ENCODE data around the gene UQCC5.

UQCC5 gene

DNA sequence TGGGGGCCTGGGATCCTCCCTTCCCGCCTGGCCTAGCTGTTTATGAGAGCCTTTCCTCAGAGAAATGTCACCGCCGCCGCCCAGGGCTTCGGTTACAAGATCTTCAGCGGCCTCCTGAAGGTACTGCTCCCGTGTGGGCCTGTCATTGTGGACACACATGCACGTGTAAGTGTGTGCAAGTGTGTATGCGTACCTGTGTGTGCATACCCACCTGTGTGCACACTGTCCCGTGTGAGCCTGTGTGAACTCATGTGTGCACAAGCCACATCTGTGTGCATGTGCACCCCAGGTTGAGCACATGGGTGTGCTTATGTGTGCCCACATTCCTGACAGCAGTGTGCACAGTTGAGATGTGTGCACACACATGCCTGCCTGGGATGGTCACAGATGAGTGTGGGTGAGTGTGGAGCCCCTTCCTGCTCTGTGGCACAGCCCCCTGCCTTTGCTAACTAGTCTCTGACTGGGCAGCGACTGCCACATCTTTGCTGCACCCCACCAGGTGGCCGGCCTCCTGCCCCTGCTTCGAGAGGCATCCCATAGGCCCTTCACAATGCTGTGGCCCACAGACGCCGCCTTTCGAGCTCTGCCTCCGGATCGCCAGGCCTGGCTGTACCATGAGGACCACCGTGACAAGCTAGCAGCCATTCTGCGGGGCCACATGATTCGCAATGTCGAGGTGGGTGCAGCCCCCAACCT, 16.8 kb upstream of the UQCC5 start:
- DNase-seq (ENCODE audit: low read depth in 1 of 2, low spot score in 1 of 2): no peak
- no peak overlapping the region for H3K4me3 ChIP-seq (replicated peaks; ENCODE audit: insufficient read depth, low read length)
- H3K27me3 ChIP-seq (ENCODE audit: insufficient read depth, poor library complexity, severe bottlenecking): no peaks in the 10 kb centered on the region

DNA sequence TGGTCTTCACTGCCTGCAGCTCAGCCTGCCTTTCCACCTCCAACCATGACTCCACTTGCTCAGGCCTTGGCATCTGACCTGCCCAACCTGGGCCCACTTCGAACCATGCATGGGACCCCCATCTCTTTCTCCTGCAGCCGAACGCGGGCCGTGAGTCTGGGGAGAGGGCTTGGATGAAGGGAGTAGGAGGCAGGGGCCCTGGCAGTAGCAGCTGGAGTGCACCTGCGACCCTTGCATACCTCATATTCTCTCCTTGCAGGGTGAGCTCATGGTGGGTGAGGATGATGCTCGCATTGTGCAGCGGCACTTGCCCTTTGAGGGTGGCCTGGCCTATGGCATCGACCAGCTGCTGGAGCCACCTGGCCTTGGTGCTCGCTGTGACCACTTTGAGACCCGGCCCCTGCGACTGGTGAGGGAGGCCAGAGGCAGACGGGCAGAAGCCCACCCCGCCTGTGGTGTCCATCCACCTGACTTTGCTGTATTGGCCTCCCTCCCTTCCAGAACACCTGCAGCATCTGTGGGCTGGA, 16.2 kb upstream of the UQCC5 start:
- DNase-seq (ENCODE audit: low read depth in 1 of 2, low spot score in 1 of 2): no peak
- H3K4me3 ChIP-seq (replicated peaks; ENCODE audit: insufficient read depth, low read length): no peak overlapping the region
- no peak overlapping the region for H3K27ac ChIP-seq (replicated peaks)
- TF ChIP-seq SPI1 (IDR thresholded peaks at IDR 0.05; ENCODE audit: borderline replicate concordance, low read depth) (no peak), GABPA (IDR thresholded peaks at IDR 0.05; ENCODE audit: low read depth) (no peak), POLR2AphosphoS5 (IDR thresholded peaks at IDR 0.05; ENCODE audit: low read depth) (no peak)
- TF ChIP-seq, protein P1, sequence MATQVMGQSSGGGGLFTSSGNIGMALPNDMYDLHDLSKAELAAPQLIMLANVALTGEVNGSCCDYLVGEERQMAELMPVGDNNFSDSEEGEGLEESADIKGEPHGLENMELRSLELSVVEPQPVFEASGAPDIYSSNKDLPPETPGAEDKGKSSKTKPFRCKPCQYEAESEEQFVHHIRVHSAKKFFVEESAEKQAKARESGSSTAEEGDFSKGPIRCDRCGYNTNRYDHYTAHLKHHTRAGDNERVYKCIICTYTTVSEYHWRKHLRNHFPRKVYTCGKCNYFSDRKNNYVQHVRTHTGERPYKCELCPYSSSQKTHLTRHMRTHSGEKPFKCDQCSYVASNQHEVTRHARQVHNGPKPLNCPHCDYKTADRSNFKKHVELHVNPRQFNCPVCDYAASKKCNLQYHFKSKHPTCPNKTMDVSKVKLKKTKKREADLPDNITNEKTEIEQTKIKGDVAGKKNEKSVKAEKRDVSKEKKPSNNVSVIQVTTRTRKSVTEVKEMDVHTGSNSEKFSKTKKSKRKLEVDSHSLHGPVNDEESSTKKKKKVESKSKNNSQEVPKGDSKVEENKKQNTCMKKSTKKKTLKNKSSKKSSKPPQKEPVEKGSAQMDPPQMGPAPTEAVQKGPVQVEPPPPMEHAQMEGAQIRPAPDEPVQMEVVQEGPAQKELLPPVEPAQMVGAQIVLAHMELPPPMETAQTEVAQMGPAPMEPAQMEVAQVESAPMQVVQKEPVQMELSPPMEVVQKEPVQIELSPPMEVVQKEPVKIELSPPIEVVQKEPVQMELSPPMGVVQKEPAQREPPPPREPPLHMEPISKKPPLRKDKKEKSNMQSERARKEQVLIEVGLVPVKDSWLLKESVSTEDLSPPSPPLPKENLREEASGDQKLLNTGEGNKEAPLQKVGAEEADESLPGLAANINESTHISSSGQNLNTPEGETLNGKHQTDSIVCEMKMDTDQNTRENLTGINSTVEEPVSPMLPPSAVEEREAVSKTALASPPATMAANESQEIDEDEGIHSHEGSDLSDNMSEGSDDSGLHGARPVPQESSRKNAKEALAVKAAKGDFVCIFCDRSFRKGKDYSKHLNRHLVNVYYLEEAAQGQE (IDR thresholded peaks at IDR 0.05; ENCODE audit: insufficient replicate concordance, low read depth): no peak
- TF ChIP-seq, protein P2, sequence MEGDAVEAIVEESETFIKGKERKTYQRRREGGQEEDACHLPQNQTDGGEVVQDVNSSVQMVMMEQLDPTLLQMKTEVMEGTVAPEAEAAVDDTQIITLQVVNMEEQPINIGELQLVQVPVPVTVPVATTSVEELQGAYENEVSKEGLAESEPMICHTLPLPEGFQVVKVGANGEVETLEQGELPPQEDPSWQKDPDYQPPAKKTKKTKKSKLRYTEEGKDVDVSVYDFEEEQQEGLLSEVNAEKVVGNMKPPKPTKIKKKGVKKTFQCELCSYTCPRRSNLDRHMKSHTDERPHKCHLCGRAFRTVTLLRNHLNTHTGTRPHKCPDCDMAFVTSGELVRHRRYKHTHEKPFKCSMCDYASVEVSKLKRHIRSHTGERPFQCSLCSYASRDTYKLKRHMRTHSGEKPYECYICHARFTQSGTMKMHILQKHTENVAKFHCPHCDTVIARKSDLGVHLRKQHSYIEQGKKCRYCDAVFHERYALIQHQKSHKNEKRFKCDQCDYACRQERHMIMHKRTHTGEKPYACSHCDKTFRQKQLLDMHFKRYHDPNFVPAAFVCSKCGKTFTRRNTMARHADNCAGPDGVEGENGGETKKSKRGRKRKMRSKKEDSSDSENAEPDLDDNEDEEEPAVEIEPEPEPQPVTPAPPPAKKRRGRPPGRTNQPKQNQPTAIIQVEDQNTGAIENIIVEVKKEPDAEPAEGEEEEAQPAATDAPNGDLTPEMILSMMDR (IDR thresholded peaks at IDR 0.05; ENCODE audit: insufficient read depth, low read length): no peak
- no peaks in the 10 kb centered on the region for H3K27me3 ChIP-seq (ENCODE audit: insufficient read depth, poor library complexity, severe bottlenecking)

More for the DNA sequence above, 16.8 kb upstream of the UQCC5 start:
- TF ChIP-seq GABPA (IDR thresholded peaks at IDR 0.05; ENCODE audit: low read depth) (no peak), SPI1 (IDR thresholded peaks at IDR 0.05; ENCODE audit: borderline replicate concordance, low read depth) (no peak), POLR2AphosphoS5 (IDR thresholded peaks at IDR 0.05; ENCODE audit: low read depth) (no peak)
- TF ChIP-seq, protein P1 (IDR thresholded peaks at IDR 0.05; ENCODE audit: insufficient replicate concordance, low read depth): no peak
- TF ChIP-seq, protein P2 (IDR thresholded peaks at IDR 0.05; ENCODE audit: insufficient read depth, low read length): no peak
- H3K27ac ChIP-seq (replicated peaks): no peak overlapping the region

DNA sequence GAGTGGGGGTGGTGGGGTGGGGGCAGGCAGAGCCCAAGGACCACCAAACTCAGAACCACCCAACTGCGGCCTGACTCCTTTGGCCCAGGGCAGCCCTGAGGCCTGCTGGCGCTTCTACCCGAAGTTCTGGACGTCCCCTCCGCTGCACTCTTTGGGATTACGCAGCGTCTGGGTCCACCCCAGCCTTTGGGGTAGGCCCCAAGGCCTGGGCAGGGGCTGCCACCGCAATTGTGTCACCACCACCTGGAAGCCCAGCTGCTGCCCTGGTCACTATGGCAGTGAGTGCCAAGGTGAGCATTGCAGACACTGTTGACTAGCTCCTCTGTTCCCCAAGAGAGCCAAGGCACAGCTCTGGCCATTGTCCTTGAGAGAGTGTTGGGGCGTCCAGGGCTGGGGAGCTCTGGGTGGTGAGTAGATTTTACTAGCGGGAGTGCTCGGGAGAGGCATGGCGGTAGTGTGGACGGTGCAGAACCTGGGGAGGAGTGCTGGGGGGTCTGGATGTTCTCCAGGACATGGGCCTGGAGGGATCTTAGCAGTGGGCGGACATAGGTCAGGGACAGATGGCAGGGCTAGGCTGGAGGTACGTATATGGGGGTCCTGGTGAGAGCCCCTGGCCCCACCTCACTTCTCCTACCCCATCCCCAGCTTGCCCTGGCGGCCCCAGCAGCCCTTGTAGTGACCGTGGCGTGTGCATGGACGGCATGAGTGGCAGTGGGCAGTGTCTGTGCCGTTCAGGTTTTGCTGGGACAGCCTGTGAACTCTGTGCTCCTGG, 15.5 kb upstream of the UQCC5 start:
- H3K4me3 ChIP-seq (replicated peaks; ENCODE audit: insufficient read depth, low read length): no peak overlapping the region
- TF ChIP-seq GABPA (IDR thresholded peaks at IDR 0.05; ENCODE audit: low read depth) (no peak), SPI1 (IDR thresholded peaks at IDR 0.05; ENCODE audit: borderline replicate concordance, low read depth) (no peak), POLR2AphosphoS5 (IDR thresholded peaks at IDR 0.05; ENCODE audit: low read depth) (no peak)
- TF ChIP-seq, protein P2 (IDR thresholded peaks at IDR 0.05; ENCODE audit: insufficient read depth, low read length): no peak
- TF ChIP-seq, protein P1 (IDR thresholded peaks at IDR 0.05; ENCODE audit: insufficient replicate concordance, low read depth): no peak
- no peak overlapping the region for H3K27ac ChIP-seq (replicated peaks)

More for the DNA sequence above, 15.5 kb upstream of the UQCC5 start:
- no peak for DNase-seq (ENCODE audit: low read depth in 1 of 2, low spot score in 1 of 2)
- H3K27me3 ChIP-seq (ENCODE audit: insufficient read depth, poor library complexity, severe bottlenecking): no peaks in the 10 kb centered on the region

Measured in HL-60 (cell line).